Gastroesophageal sphincter (tissue), 3 donors: ENCODE data around the gene LRRC73.

Source experiments
- EP300 ChIP-seq: sonication (generic); formaldehyde crosslinking; IDR thresholded peaks from one replicate; pipeline ENCODE4 v1.6.1; 2017; ENCODE audit warnings: antibody characterized with exemption, mild to moderate bottlenecking
- POLR2A ChIP-seq, 2 donors: fragments of 450-650 bp; IDR thresholded peaks; one replicate each; pipeline ENCODE4 v1.6.1; 2017; ENCODE audit warnings: antibody characterized with exemption in 2 of 2, mild to moderate bottlenecking in 2 of 2, moderate library complexity in 1 of 2
- TF ChIP-seq, protein P1 (sequence below), 4 experiments: fragments of 200-600 bp in 2 of 4; fragments of 450-650 bp in 2 of 4; sonication (generic) in 1 of 4; IDR thresholded peaks; one replicate each; pipeline ENCODE4 v1.5.1; 2017 to 2019; ENCODE audit warnings: antibody characterized with exemption in 4 of 4, mild to moderate bottlenecking in 2 of 4, moderate library complexity in 2 of 4

DNA sequence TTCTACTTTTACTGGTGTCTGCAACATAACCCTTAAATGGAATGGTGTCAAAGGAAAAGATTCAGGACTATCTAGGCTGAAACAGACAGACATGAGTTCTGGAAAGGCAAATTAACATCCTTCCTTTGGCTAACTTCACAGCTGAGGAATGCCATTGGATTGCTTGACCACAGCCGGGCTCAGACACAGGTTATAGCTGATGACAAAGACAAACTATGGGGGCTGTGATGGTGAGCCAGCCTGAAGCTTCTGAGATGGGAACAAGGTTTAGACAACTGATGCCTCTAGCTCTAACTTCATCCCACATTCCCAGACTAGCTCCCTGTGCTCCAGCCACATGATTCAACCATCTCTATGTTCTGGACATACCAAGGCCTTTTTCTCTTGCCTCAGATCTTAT lies 22.1 kb upstream of the LRRC73 start:
- TF ChIP-seq, protein P1, sequence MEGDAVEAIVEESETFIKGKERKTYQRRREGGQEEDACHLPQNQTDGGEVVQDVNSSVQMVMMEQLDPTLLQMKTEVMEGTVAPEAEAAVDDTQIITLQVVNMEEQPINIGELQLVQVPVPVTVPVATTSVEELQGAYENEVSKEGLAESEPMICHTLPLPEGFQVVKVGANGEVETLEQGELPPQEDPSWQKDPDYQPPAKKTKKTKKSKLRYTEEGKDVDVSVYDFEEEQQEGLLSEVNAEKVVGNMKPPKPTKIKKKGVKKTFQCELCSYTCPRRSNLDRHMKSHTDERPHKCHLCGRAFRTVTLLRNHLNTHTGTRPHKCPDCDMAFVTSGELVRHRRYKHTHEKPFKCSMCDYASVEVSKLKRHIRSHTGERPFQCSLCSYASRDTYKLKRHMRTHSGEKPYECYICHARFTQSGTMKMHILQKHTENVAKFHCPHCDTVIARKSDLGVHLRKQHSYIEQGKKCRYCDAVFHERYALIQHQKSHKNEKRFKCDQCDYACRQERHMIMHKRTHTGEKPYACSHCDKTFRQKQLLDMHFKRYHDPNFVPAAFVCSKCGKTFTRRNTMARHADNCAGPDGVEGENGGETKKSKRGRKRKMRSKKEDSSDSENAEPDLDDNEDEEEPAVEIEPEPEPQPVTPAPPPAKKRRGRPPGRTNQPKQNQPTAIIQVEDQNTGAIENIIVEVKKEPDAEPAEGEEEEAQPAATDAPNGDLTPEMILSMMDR (IDR thresholded peaks at IDR 0.05): no peak
- TF ChIP-seq POLR2A (IDR thresholded peaks at IDR 0.05): no peak
- no peak for TF ChIP-seq EP300
